Natural killer cell (primary cell): ENCODE results near the gene SERPINF2. TPM values are rescaled to one million over a fixed set of nuclear protein-coding genes. Genes with fewer than 3 reads are reported as not detected.

ENCODE experiments used
- ATAC-seq, 3 donors: fragments of 150-1000 bp in 2 of 3; fragments of 200-7000 bp in 1 of 3; cut with Tn5 transposase; 1 replicate in 1 of 3; 2 replicates in 2 of 3; pipeline ENCODE4 v1.10.0; 2021; ENCODE audit warnings: mild to moderate bottlenecking in 2 of 3, moderate library complexity in 2 of 3
- DNase-seq, 2 donors: peaks; one replicate each; pipeline versions ENCODE4 v3.0.0 to v3.0.0-alpha.2; 2013 to 2021; ENCODE audit warnings: mixed read lengths in 1 of 2
- H3K27ac ChIP-seq: one replicate; pipeline ENCODE4 v1.5.1; 2013; ENCODE audit warnings: mild to moderate bottlenecking, low read length
- H3K27me3 ChIP-seq: one replicate; pipeline ENCODE4 v1.6.1; 2013; ENCODE audit warnings: low read length; ENCODE audit not compliant: control insufficient read depth, insufficient read depth
- H3K36me3 ChIP-seq: one replicate; pipeline ENCODE4 v1.6.1; 2013; ENCODE audit warnings: low read length; ENCODE audit not compliant: control insufficient read depth, insufficient read depth
- H3K4me1 ChIP-seq: one replicate; pipeline ENCODE4 v1.6.1; 2013; ENCODE audit warnings: low read length; ENCODE audit not compliant: control insufficient read depth, insufficient read depth
- H3K4me3 ChIP-seq: one replicate; pipeline ENCODE4 v1.5.1; 2013; ENCODE audit warnings: low read length
- H3K9me3 ChIP-seq: one replicate; pipeline ENCODE4 v1.6.1; 2013; ENCODE audit warnings: low read length; ENCODE audit not compliant: control insufficient read depth, insufficient read depth
- H3K27ac Mint-ChIP-seq, 2 donors: one replicate each; pipeline ENCODE4 v1.8.0; 2022; ENCODE audit warnings: mild to moderate bottlenecking in 2 of 2, mixed read lengths in 2 of 2, moderate library complexity in 1 of 2
- H3K27me3 Mint-ChIP-seq, 2 donors: one replicate each; pipeline ENCODE4 v1.8.0; 2022; ENCODE audit warnings: low read depth in 2 of 2, mixed read lengths in 2 of 2
- H3K36me3 Mint-ChIP-seq: one replicate; pipeline ENCODE4 v1.8.0; 2022; ENCODE audit warnings: mixed read lengths
- H3K4me1 Mint-ChIP-seq, 2 donors: one replicate each; pipeline ENCODE4 v1.8.0; 2022; ENCODE audit warnings: mixed read lengths in 2 of 2
- H3K4me3 Mint-ChIP-seq: one replicate; pipeline ENCODE4 v1.8.0; 2022; ENCODE audit warnings: mild to moderate bottlenecking, moderate library complexity, mixed read lengths
- H3K9me3 Mint-ChIP-seq, 2 donors: one replicate each; pipeline ENCODE4 v1.8.0; 2022; ENCODE audit warnings: mixed read lengths in 2 of 2
- WGBS: methylation state at CpG from one replicate; pipeline ENCODE4 v1.1.7; 2013; ENCODE audit warnings: missing lambda C conversion rate; ENCODE audit not compliant: insufficient coverage; 5-methylcytosine and 5-hydroxymethylcytosine counted together
- intact Hi-C: fragments of 100-400 bp; cut with micrococcal nuclease; formaldehyde crosslinking; loops from one replicate; pipeline ENCODE4 v1.14.2; 2022
- total RNA-seq, 4 donors: library from RNA; stranded (reverse); fragments of 120-200 nt in 1 of 4; gene quantifications; one replicate each; pipeline versions ENCODE4 v1.2.3 to v1.2.4, GENCODE V29; 2013 to 2022
- TF ChIP-seq, protein P1 (sequence below): fragments of 200-600 bp; IDR thresholded peaks from one replicate; pipeline ENCODE4 v1.8.0; 2022; ENCODE audit warnings: antibody characterized with exemption

Gene SERPINF2
- total RNA-seq, 3 donors from 2014 or later (not counting 1 experiment from before 2014, with no cell fraction given) = 0.47 to 0.84 (median 0.48) TPM

GRCh38 chr17:1715803-1716075, 26.9 kb upstream of the SERPINF2 start:
- Mint-ChIP-seq H3K36me3 (peaks cover 8% of the 10 kb centered on the region), H3K27ac (peak overlapping the region; percentile 95 to 98), H3K9me3 (no peaks in the 10 kb centered on the region), H3K4me1 (peaks cover 31 to 55% of the 10 kb centered on the region in 2 donors), H3K27me3 (peaks cover 0 to 3% of the 10 kb centered on the region in 2 donors), H3K4me3 (peak overlapping the region; percentile 99)
- WGBS = 0% methylated on average over 16 of the region's 23 CpGs
- Histone ChIP-seq H3K27ac (peak overlapping the region; percentile 54), H3K4me3 (peak overlapping the region; percentile 59), H3K36me3 (peaks cover 11% of the 10 kb centered on the region), H3K9me3 (no peaks in the 10 kb centered on the region), H3K27me3 (no peaks in the 10 kb centered on the region), H3K4me1 (peaks cover 43% of the 10 kb centered on the region)
- no peak for DNase-seq
- ATAC-seq = no peak
- intact Hi-C loops = loop anchor here (1.0 to 10.0 kb wide), 2 partner anchors 114 to 319 kb away; partner anchors contain the start of genes DPH1 and SMYD4
- TF ChIP-seq, protein P1, sequence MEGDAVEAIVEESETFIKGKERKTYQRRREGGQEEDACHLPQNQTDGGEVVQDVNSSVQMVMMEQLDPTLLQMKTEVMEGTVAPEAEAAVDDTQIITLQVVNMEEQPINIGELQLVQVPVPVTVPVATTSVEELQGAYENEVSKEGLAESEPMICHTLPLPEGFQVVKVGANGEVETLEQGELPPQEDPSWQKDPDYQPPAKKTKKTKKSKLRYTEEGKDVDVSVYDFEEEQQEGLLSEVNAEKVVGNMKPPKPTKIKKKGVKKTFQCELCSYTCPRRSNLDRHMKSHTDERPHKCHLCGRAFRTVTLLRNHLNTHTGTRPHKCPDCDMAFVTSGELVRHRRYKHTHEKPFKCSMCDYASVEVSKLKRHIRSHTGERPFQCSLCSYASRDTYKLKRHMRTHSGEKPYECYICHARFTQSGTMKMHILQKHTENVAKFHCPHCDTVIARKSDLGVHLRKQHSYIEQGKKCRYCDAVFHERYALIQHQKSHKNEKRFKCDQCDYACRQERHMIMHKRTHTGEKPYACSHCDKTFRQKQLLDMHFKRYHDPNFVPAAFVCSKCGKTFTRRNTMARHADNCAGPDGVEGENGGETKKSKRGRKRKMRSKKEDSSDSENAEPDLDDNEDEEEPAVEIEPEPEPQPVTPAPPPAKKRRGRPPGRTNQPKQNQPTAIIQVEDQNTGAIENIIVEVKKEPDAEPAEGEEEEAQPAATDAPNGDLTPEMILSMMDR = no peak

DNA sequence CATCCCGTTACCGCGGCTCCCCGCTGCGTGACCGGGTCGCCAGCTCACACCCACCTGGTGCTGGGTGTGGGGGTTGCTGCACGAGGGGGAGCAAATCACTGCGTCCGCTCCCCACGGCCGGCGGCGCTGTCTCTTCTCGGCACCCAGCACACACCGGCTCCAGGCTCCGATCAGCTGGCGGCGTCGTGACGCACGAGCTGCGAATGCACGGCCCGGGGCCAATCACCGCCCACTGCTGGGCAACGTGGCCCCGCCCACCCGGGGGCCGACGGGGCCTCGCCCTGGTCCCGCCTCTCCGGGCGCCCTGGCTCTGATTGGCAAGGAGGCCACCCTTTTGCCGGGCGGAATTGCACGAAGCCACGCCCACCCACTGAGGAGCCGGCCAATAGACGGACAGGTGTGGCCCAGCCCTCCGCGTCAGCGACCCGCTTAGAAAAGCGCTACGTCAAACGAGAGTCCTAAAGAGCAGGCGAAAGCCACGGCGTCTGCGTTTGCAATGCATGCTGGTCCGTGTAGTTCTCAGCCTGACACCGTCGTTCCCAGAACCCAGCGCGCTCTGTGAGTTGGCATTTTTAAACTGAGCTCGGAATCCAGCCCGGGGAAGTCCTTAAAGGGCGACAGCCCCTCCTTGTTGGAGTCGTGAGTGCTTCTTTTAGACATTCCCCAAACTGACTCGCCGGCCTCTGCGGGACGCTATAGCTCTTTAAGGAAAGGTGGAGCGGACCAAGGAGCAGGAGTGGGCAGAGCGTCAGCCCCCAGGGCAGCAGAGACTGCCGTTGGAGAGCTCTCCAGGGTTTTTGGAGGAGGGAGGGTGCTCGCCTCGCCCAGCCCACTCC, 26.4 kb upstream of the SERPINF2 start:
- Mint-ChIP-seq H3K36me3 (peaks cover 8% of the 10 kb centered on the region), H3K27me3 (peaks cover 0 to 2% of the 10 kb centered on the region in 2 donors), H3K4me1 (peaks cover 31 to 52% of the 10 kb centered on the region in 2 donors), H3K4me3 (peak overlapping the region; percentile 99), H3K27ac (peak overlapping the region; percentile 95 to 98), H3K9me3 (no peaks in the 10 kb centered on the region)
- Histone ChIP-seq H3K4me1 (peaks cover 45% of the 10 kb centered on the region), H3K36me3 (peaks cover 11% of the 10 kb centered on the region), H3K27ac (peak overlapping the region; percentile 86), H3K27me3 (no peaks in the 10 kb centered on the region), H3K4me3 (peak overlapping the region; percentile 59), H3K9me3 (no peaks in the 10 kb centered on the region)
- DNase-seq = peak; percentile 99 to 100
- intact Hi-C loops = loop anchor here (1.0 to 10.0 kb wide), 2 partner anchors 113 to 319 kb away; partner anchors contain the start of genes DPH1 and SMYD4
- WGBS = under 1% methylated on average over 70 of the region's 70 CpGs
- peak; percentile 80 to 94 (median 83) for ATAC-seq
- TF ChIP-seq, protein P1 = no peak

DNA sequence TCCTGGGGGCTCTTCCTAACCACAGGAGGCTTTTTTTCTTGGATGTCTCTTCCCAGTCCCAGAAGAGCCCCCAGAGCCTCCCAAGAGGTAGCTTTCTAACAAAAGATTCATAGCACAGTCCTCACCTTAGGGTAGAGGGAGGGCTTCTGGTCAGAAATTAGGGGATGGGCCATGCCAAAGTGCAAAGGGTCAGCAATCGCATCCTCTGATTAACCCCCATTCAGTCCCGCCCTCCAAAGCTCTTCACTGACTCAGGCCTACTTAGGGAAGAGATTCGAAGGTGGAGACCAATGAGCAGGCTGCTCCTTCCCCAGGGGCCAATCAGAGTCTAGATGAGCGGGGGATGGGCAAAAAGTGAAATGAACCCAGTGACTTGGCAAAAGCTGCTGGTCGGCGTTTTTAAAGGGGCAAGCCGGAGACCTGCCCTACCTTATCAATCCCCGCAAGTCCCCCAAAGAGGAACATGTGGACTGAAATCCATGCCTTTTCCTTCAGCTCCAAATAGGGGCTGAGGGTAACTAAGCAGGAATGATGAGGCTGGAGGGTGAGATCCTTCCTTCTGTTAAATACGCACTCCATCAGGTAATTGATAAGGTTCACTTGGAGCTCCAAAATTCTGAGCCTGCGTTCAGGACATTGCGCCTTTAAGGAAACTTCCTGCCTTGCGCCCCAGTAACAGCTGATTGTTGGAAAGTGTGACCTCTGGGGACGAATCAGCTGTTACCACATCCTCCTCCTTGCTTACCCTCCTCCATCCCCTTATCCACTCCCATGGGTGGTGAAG, 25.6 kb upstream of the SERPINF2 start:
- TF ChIP-seq, protein P1 = no peak
- H3K27ac Mint-ChIP-seq = peak overlapping the region; percentile 95 to 98
- 2% methylated on average over 11 of the region's 13 CpGs for WGBS

More for the DNA sequence above, 25.6 kb upstream of the SERPINF2 start:
- H3K36me3 ChIP-seq = peaks cover 11% of the 10 kb centered on the region
- ATAC-seq = peak; percentile 44 to 69 (median 53)
- peak overlapping the region; percentile 56 for H3K4me3 ChIP-seq
- Mint-ChIP-seq H3K9me3 (no peaks in the 10 kb centered on the region), H3K27me3 (no peaks in the 10 kb centered on the region), H3K4me1 (peaks cover 23 to 47% of the 10 kb centered on the region in 2 donors), H3K4me3 (peak overlapping the region; percentile 99), H3K36me3 (peaks cover under 1% of the 10 kb centered on the region)
- intact Hi-C loops = loop anchor here (1.0 to 10.0 kb wide), 4 partner anchors 33 to 684 kb away; partner anchors contain the start of genes DPH1, MNT, PRPF8 and SMYD4
- peak; percentile 78 to 90 for DNase-seq
- peaks cover 50% of the 10 kb centered on the region for H3K4me1 ChIP-seq
- H3K9me3 ChIP-seq = no peaks in the 10 kb centered on the region
- peak overlapping the region; percentile 86 for H3K27ac ChIP-seq
- H3K27me3 ChIP-seq = no peaks in the 10 kb centered on the region
